GM21528 (cell line): Measurements from ENCODE around the gene PMM2.
"Not testable (repeated sequence)": the region's sequence is repeated elsewhere in the genome, so short reads cannot be mapped to it uniquely, and the experiment has no call there.

ENCODE experiments used
- ATAC-seq: cut with Tn5 transposase; IDR thresholded peaks from one replicate; pipeline ENCODE4 v1.9.1; 2021; ENCODE audit warnings: mild to moderate bottlenecking, moderate library complexity; ENCODE audit not compliant: unreplicated experiment, low FRiP score

The PMM2 gene

GRCh38 chr16:8777217-8777616, 20.4 kb upstream of the PMM2 start:
- ATAC-seq, result no peak

GRCh38 chr16:8781797-8782196, 15.8 kb upstream of the PMM2 start:
- no peak for ATAC-seq

- ATAC-seq, result no peak
These were observed 15.0 kb upstream of the PMM2 start for GRCh38 chr16:8782673-8783072.

GRCh38 chr16:8785408-8785807, 12.2 kb upstream of the PMM2 start:
- no peak for ATAC-seq

GRCh38 chr16:8786316-8786715, 11.3 kb upstream of the PMM2 start:
- not testable (repeated sequence) for ATAC-seq

GRCh38 chr16:8788578-8789172, 9.0 kb upstream of the PMM2 start:
- no peak for ATAC-seq

GRCh38 chr16:8795091-8795490, 2.5 kb upstream of the PMM2 start:
- ATAC-seq, result no peak

GRCh38 chr16:8795818-8796217, 1.8 kb upstream of the PMM2 start:
- no peak for ATAC-seq

- no peak for ATAC-seq
These were observed 923 bp upstream of the PMM2 start for GRCh38 chr16:8796469-8797363.

GRCh38 chr16:8798174-8798527, 512 bp downstream of the PMM2 start:
- peak; percentile 1 for ATAC-seq

- ATAC-seq, result no peak
These were observed 1.0 kb downstream of the PMM2 start for GRCh38 chr16:8798535-8799157.

- no peak for ATAC-seq
These were observed 4.1 kb downstream of the PMM2 start for GRCh38 chr16:8801701-8802100.

GRCh38 chr16:8803733-8804132, 6.1 kb downstream of the PMM2 start:
- ATAC-seq, result not testable (repeated sequence)

GRCh38 chr16:8804313-8804712, 6.7 kb downstream of the PMM2 start:
- no peak for ATAC-seq

- ATAC-seq, result no peak
These were observed 8.8 kb downstream of the PMM2 start for GRCh38 chr16:8806272-8806983.

- ATAC-seq, result no peak
These were observed 9.6 kb downstream of the PMM2 start for GRCh38 chr16:8807189-8807588.

GRCh38 chr16:8808009-8808408, 10.4 kb downstream of the PMM2 start:
- ATAC-seq, result no peak

- no peak for ATAC-seq
These were observed 11.1 kb downstream of the PMM2 start for GRCh38 chr16:8808613-8809353.

- ATAC-seq, result no peak
These were observed 14.7 kb downstream of the PMM2 start for GRCh38 chr16:8812162-8812843.
